H1 (cell line): ENCODE results near the gene PPP1R3C. TPM values are rescaled to one million over a fixed set of nuclear protein-coding genes. Genes with fewer than 3 reads are reported as not detected.

Experiments
- CTCF ChIA-PET: fragments of 300-600 bp; sonication (Branson Sonifier 250); formaldehyde crosslinking; loops from one replicate; lab custom pipeline; 2021; ENCODE audit not compliant: partially characterized antibody; lab: Charles Lee
- POLR2A ChIA-PET: fragments of 300-600 bp; sonication (Branson Sonifier 250); formaldehyde crosslinking; loops from one replicate; lab custom pipeline; 2021; ENCODE audit warnings: inconsistent platforms; ENCODE audit not compliant: partially characterized antibody; lab: Charles Lee
- DNase-seq, 2 experiments: peaks; one replicate each; pipeline versions ENCODE4 v3.0.0 to v3.0.0-alpha.2; 2010 to 2022; ENCODE audit warnings: low spot score in 2 of 2, low read depth in 1 of 2, mixed read lengths in 1 of 2
- FAIRE-seq: peaks from 2 replicates; lab custom pipeline; 2011; peaks lifted over from hg19 to GRCh38; lab: Jason Lieb, UNC
- H2AFZ ChIP-seq: 2 replicates; pipeline ENCODE4 v1.8.1; 2012; ENCODE audit warnings: low read length, inconsistent platforms
- H2AK5ac ChIP-seq: 2 replicates; pipeline ENCODE4 v1.6.1; 2013; ENCODE audit warnings: low read depth, low read length
- H2BK120ac ChIP-seq: replicated peaks from 2 replicates; pipeline ENCODE3; 2013; ENCODE audit warnings: low read depth, low read length, inconsistent platforms
- H2BK12ac ChIP-seq: 2 replicates; pipeline ENCODE4 v1.6.1; 2013; ENCODE audit warnings: low read depth, low read length
- H2BK15ac ChIP-seq: 2 replicates; pipeline ENCODE4 v1.6.1; 2013; ENCODE audit warnings: low read length
- H2BK20ac ChIP-seq: 2 replicates; pipeline ENCODE4 v1.6.1; 2013; ENCODE audit warnings: low read length
- H2BK5ac ChIP-seq: 2 replicates; pipeline ENCODE4 v1.6.1; 2013; ENCODE audit warnings: low read depth, low read length
- H3K14ac ChIP-seq: 2 replicates; pipeline ENCODE4 v1.6.1; 2013; ENCODE audit warnings: inconsistent platforms; ENCODE audit not compliant: insufficient read length
- H3K18ac ChIP-seq: 2 replicates; pipeline ENCODE4 v1.6.1; 2013; ENCODE audit warnings: low read length; ENCODE audit errors: extremely low read depth
- H3K23ac ChIP-seq: 2 replicates; pipeline ENCODE4 v1.6.1; 2013; ENCODE audit warnings: inconsistent platforms; ENCODE audit not compliant: insufficient read length
- H3K23me2 ChIP-seq: 2 replicates; pipeline ENCODE4 v1.6.1; 2013; ENCODE audit warnings: low read depth, low read length
- H3K27ac ChIP-seq: 2 replicates; pipeline ENCODE4 v1.6.1; 2011; ENCODE audit warnings: low read depth, low read length, inconsistent platforms
- H3K27me3 ChIP-seq, 4 experiments: replicated peaks in 1 of 4; 1 replicate in 1 of 4; 2 replicates in 3 of 4; pipeline versions ENCODE4 v1.6.1 to v1.8.1; 2011 to 2013; ENCODE audit warnings: low read length in 3 of 4, mild to moderate bottlenecking in 3 of 4, inconsistent platforms in 2 of 4, mixed read lengths in 2 of 4, moderate library complexity in 1 of 4; ENCODE audit not compliant: control insufficient read depth in 3 of 4, insufficient read depth in 3 of 4; ENCODE audit errors: extremely low read depth in 1 of 4
- H3K36me3 ChIP-seq, 4 experiments: 2 replicates each; pipeline versions ENCODE4 v1.6.1 to v1.8.1; 2011 to 2013; ENCODE audit warnings: mild to moderate bottlenecking in 4 of 4, low read length in 3 of 4, moderate library complexity in 2 of 4, control low read depth in 1 of 4, inconsistent platforms in 1 of 4; ENCODE audit not compliant: insufficient read depth in 4 of 4, control insufficient read depth in 2 of 4
- H3K4ac ChIP-seq: replicated peaks from 2 replicates; pipeline ENCODE3; 2013; ENCODE audit warnings: low read length, low read depth, mixed read lengths, inconsistent platforms; ENCODE audit not compliant: insufficient read length
- H3K4me1 ChIP-seq, 4 experiments: replicated peaks in 1 of 4; 1 replicate in 1 of 4; 2 replicates in 3 of 4; pipeline versions ENCODE4 v1.6.1 to v1.8.1; 2011 to 2013; ENCODE audit warnings: low read length in 3 of 4, inconsistent platforms in 2 of 4, mixed read lengths in 1 of 4; ENCODE audit not compliant: insufficient read depth in 4 of 4, control insufficient read depth in 3 of 4
- H3K4me2 ChIP-seq, 2 experiments: 2 replicates each; pipeline versions ENCODE4 v1.6.1 to v1.8.1; 2011 to 2013; ENCODE audit warnings: low read depth in 2 of 2, low read length in 2 of 2, control low read depth in 1 of 2, inconsistent platforms in 1 of 2, mild to moderate bottlenecking in 1 of 2; ENCODE audit not compliant: insufficient read depth in 1 of 2
- H3K4me3 ChIP-seq, 4 experiments: fragments of 200-600, 300-600 bp in 1 of 4; sonication (generic), shearing (Covaris generic), sonication (Bioruptor Twin) in 1 of 4; 2 replicates each; pipeline versions ENCODE4 v1.5.1 to v1.8.1; 2011 to 2016; ENCODE audit warnings: low read length in 4 of 4, low read depth in 3 of 4, control low read depth in 2 of 4, inconsistent platforms in 2 of 4, mild to moderate bottlenecking in 2 of 4, mixed read lengths in 1 of 4, moderate library complexity in 1 of 4; ENCODE audit not compliant: insufficient read depth in 2 of 4; ENCODE audit errors: extremely low read depth in 1 of 4
- H3K56ac ChIP-seq: replicated peaks from 2 replicates; pipeline ENCODE3; 2013; ENCODE audit warnings: low read depth, mild to moderate bottlenecking, mixed read lengths, low read length, inconsistent platforms; ENCODE audit not compliant: insufficient read length
- H3K79me1 ChIP-seq: 2 replicates; pipeline ENCODE4 v1.6.1; 2013; ENCODE audit warnings: low read depth, low read length, control low read depth
- H3K79me2 ChIP-seq, 2 experiments: 2 replicates each; pipeline versions ENCODE4 v1.6.1 to v1.8.1; 2012 to 2013; ENCODE audit warnings: low read length in 2 of 2, mild to moderate bottlenecking in 2 of 2, inconsistent platforms in 1 of 2; ENCODE audit not compliant: insufficient read depth in 2 of 2, control insufficient read depth in 1 of 2
- H3K9ac ChIP-seq, 4 experiments: replicated peaks in 1 of 4; 1 replicate in 1 of 4; 2 replicates in 3 of 4; pipeline versions ENCODE4 v1.6.1 to v1.8.1; 2011 to 2013; ENCODE audit warnings: low read depth in 3 of 4, low read length in 3 of 4, control low read depth in 2 of 4, mild to moderate bottlenecking in 2 of 4, moderate library complexity in 2 of 4, inconsistent platforms in 1 of 4; ENCODE audit errors: extremely low read depth in 1 of 4
- H3K9me3 ChIP-seq, 2 experiments: 2 replicates each; pipeline versions ENCODE4 v1.6.1 to v1.8.1; 2012 to 2013; ENCODE audit warnings: mild to moderate bottlenecking in 2 of 2, moderate library complexity in 2 of 2, control low read depth in 1 of 2, inconsistent platforms in 1 of 2, low read depth in 1 of 2, low read length in 1 of 2, mixed read lengths in 1 of 2; ENCODE audit not compliant: insufficient read depth in 2 of 2
- H4K20me1 ChIP-seq, 2 experiments: replicated peaks in 1 of 2; 2 replicates each; pipeline versions ENCODE3 to v1.8.1; 2011 to 2013; ENCODE audit warnings: inconsistent platforms in 2 of 2, low read length in 2 of 2, mild to moderate bottlenecking in 1 of 2; ENCODE audit not compliant: insufficient read depth in 2 of 2, control insufficient read depth in 1 of 2
- H4K5ac ChIP-seq: 2 replicates; pipeline ENCODE4 v1.6.1; 2013; ENCODE audit warnings: low read length, low read depth, mixed read lengths, inconsistent platforms; ENCODE audit not compliant: insufficient read length
- H4K8ac ChIP-seq: 2 replicates; pipeline ENCODE4 v1.8.0; 2013; ENCODE audit warnings: mild to moderate bottlenecking, moderate library complexity, low read length, inconsistent platforms; ENCODE audit not compliant: insufficient read depth; ENCODE audit errors: extremely low read depth
- H4K91ac ChIP-seq: replicated peaks from 2 replicates; pipeline ENCODE3; 2013; ENCODE audit warnings: low read length, mixed read lengths, inconsistent platforms; ENCODE audit not compliant: insufficient read length
- CREB1 ChIP-seq: IDR thresholded peaks from 2 replicates; pipeline ENCODE4 v1.6.1; 2012; ENCODE audit warnings: inconsistent platforms
- CTCF ChIP-seq, 3 experiments: IDR thresholded peaks; 1 replicate in 2 of 3; 2 replicates in 1 of 3; pipeline versions ENCODE4 v1.5.1 to v1.6.1; 2011; ENCODE audit warnings: low read length in 3 of 3, mild to moderate bottlenecking in 3 of 3, inconsistent platforms in 2 of 3, low read depth in 1 of 3, moderate library complexity in 1 of 3; ENCODE audit not compliant: insufficient read depth in 1 of 3; ENCODE audit errors: control extremely low read depth in 1 of 3
- E2F6 ChIP-seq: IDR thresholded peaks from 2 replicates; pipeline ENCODE4 v1.6.1; 2012; ENCODE audit warnings: inconsistent platforms
- GABPA ChIP-seq: IDR thresholded peaks from 2 replicates; pipeline ENCODE4 v1.6.1; 2011; ENCODE audit warnings: mild to moderate bottlenecking, low read length, moderate library complexity, borderline replicate concordance; ENCODE audit not compliant: insufficient read depth
- JUND ChIP-seq: IDR thresholded peaks from 2 replicates; pipeline ENCODE4 v1.6.1; 2011; ENCODE audit warnings: mild to moderate bottlenecking, improper control_type of control experiment, low read length
- RAD21 ChIP-seq, 2 experiments: IDR thresholded peaks in 1 of 2; conservative IDR thresholded peaks in 1 of 2; 2 replicates each; pipeline ENCODE4 v1.6.1; 2011; ENCODE audit warnings: low read depth in 2 of 2, low read length in 2 of 2, improper control_type of control experiment in 1 of 2, inconsistent platforms in 1 of 2, mild to moderate bottlenecking in 1 of 2, moderate library complexity in 1 of 2
- RNF2 ChIP-seq: fragments of 200-900, 300-1000 bp; sonication (generic); IDR thresholded peaks from 2 replicates; pipeline ENCODE4 v1.7.1; 2016; ENCODE audit warnings: borderline replicate concordance, low read depth, mild to moderate bottlenecking, antibody characterized with exemption, low read length; ENCODE audit not compliant: poor library complexity, severe bottlenecking; ENCODE audit errors: missing control alignments
- SAP30 ChIP-seq: fragments of 300-600 bp; sonication (generic); IDR thresholded peaks from 2 replicates; pipeline ENCODE4 v1.7.1; 2012; ENCODE audit warnings: low read length, moderate library complexity, mild to moderate bottlenecking, inconsistent platforms; ENCODE audit not compliant: insufficient read depth, insufficient replicate concordance
- TAF1 ChIP-seq: IDR thresholded peaks from 2 replicates; pipeline ENCODE4 v1.6.1; 2011; ENCODE audit warnings: mild to moderate bottlenecking, low read depth, low read length
- YY1 ChIP-seq: IDR thresholded peaks from 2 replicates; pipeline ENCODE4 v1.6.1; 2011; ENCODE audit warnings: low read depth, mild to moderate bottlenecking, low read length
- WGBS, 2 experiments: shearing (Covaris generic) in 1 of 2; methylation state at CpG; one replicate each; pipeline versions ENCODE4 v1.1.6 to v1.1.7; 2013 to 2015; ENCODE audit warnings: low lambda C conversion rate in 2 of 2, mixed read lengths in 2 of 2, inconsistent platforms in 1 of 2, low coverage in 1 of 2, missing lambda C conversion rate in 1 of 2; ENCODE audit not compliant: insufficient replicate concordance in 2 of 2, insufficient coverage in 1 of 2, insufficient read length in 1 of 2; ENCODE audit errors: extremely low coverage in 1 of 2, missing lambda C conversion rate in 1 of 2; 5-methylcytosine and 5-hydroxymethylcytosine counted together
- polyA plus RNA-seq, 7 experiments: library from polyadenylated mRNA; depleted of rRNA in 3 of 7; stranded (reverse) in 5 of 7; unstranded in 2 of 7; fragments of >200 nt in 5 of 7; fragments of 200-250 nt in 2 of 7; gene quantifications; 1 replicate in 5 of 7; 2 replicates in 1 of 7; 4 replicates in 1 of 7; pipeline versions ENCODE4 v1.2.1 to v1.2.3, GENCODE V29; 2011 to 2013; ENCODE audit warnings: missing spikeins in 2 of 7, mixed read lengths in 2 of 7
- total RNA-seq: library from RNA; stranded (reverse); fragmentation: NEBNext Ultra II Directional; extraction: Animal tissue kit (Norgen Biotek cat#: 25700); gene quantifications from 2 replicates; pipeline ENCODE4 v1.2.1, GENCODE V29; 2021

PPP1R3C gene
- total and polyA plus RNA-seq, 2 of the 8 experiments (the other 6 are each of a cell fraction or from before 2014, with no cell fraction given), result 1.3 TPM

- Histone ChIP-seq H3K4ac (no peak overlapping the region), H3K4me2 (no peak overlapping the region), H3K18ac (no peak overlapping the region), H3K56ac (no peak overlapping the region), H3K79me1 (no peaks in the 10 kb centered on the region), H2BK120ac (no peak overlapping the region), H3K27me3 (no peaks in the 10 kb centered on the region), H4K91ac (no peak overlapping the region), H3K36me3 (no peaks in the 10 kb centered on the region), H3K14ac (no peak overlapping the region), H3K79me2 (no peaks in the 10 kb centered on the region), H4K5ac (no peak overlapping the region), H2AFZ (no peak overlapping the region), H2BK5ac (no peak overlapping the region), H2BK12ac (no peak overlapping the region), H2AK5ac (no peak overlapping the region), H3K4me1 (no peaks in the 10 kb centered on the region), H3K9me3 (no peaks in the 10 kb centered on the region), H4K20me1 (no peaks in the 10 kb centered on the region), H3K9ac (no peak overlapping the region), H2BK20ac (no peak overlapping the region), H2BK15ac (no peak overlapping the region), H3K27ac (no peak overlapping the region), H4K8ac (no peak overlapping the region), H3K23ac (no peak overlapping the region), H3K4me3 (no peak overlapping the region), H3K23me2 (no peaks in the 10 kb centered on the region; the same call in 1 of the 2 replicates)
- WGBS, 2 experiments, result 71% methylated on average over 5 of the region's 5 CpGs; no CpG with 5 or more reads in 1 of the 2 experiments
- CTCF ChIA-PET, result interaction anchor here (0.6 to 6.8 kb wide), 31 partner anchors 9 to 360 kb away, joined by 3 to 55 read pairs (median 6); partner anchors contain the start of gene PPP1R3C
- POLR2A ChIA-PET, result no interaction called here
- DNase-seq (peak in 1 of 2 experiments; percentile 51), FAIRE-seq (no peak)
- TF ChIP-seq RAD21 (IDR thresholded peaks at IDR 0.05 in 1 of 2, conservative IDR thresholded peaks at IDR 0.05 in 1 of 2; ENCODE audit: low read depth in 2 of 2, low read length in 2 of 2) (peak; percentile 55 to 66), JUND (no peak), YY1 (no peak), SAP30 (no peak), E2F6 (no peak), GABPA (no peak), TAF1 (no peak), RNF2 (no peak), CTCF (IDR thresholded peaks at IDR 0.05; ENCODE audit: control extremely low read depth in 1 of 3, insufficient read depth in 1 of 3, low read depth in 1 of 3, low read length in 3 of 3) (peak; percentile 63 to 71 (median 65)), CREB1 (no peak)
Measured at GRCh38 chr10:91643700-91644099, 10.8 kb upstream of the PPP1R3C start.
